Karpas-422 (cell line): ENCODE data around the gene RNF157. TPM values are rescaled to one million over a fixed set of nuclear protein-coding genes. Genes with fewer than 3 reads are reported as not detected.

ENCODE experiments used
- DNase-seq: peaks from one replicate; pipeline ENCODE4 v3.0.0-alpha.2; 2015
- H2AFZ ChIP-seq: fragments of 200-600 bp; sonication (generic); 2 replicates; pipeline ENCODE4 v1.6.1; 2014; ENCODE audit warnings: antibody characterized with exemption, low read length, mixed read lengths
- H3K27ac ChIP-seq: fragments of 200-600 bp; sonication (generic); 2 replicates; pipeline ENCODE4 v1.5.1; 2014; ENCODE audit warnings: mild to moderate bottlenecking, low read length, moderate library complexity
- H3K27me3 ChIP-seq: fragments of 200-600 bp; sonication (generic); 2 replicates; pipeline ENCODE4 v1.6.1; 2014; ENCODE audit warnings: low read length, mixed read lengths
- H3K36me3 ChIP-seq: fragments of 200-600 bp; sonication (generic); 2 replicates; pipeline ENCODE4 v1.6.1; 2014; ENCODE audit warnings: low read length, mixed read lengths; ENCODE audit not compliant: insufficient read depth
- H3K4me1 ChIP-seq: fragments of 200-600 bp; sonication (generic); 2 replicates; pipeline ENCODE4 v1.6.1; 2014; ENCODE audit warnings: mild to moderate bottlenecking, low read length, mixed read lengths
- H3K4me2 ChIP-seq: fragments of 200-600 bp; sonication (generic); 2 replicates; pipeline ENCODE4 v1.6.1; 2014; ENCODE audit warnings: low read length, low read depth, mild to moderate bottlenecking; ENCODE audit not compliant: poor library complexity, severe bottlenecking
- H3K4me3 ChIP-seq: fragments of 200-600 bp; sonication (generic); 2 replicates; pipeline ENCODE4 v1.5.1; 2014; ENCODE audit warnings: mild to moderate bottlenecking, antibody characterized with exemption, low read length, mixed read lengths
- H3K79me2 ChIP-seq: fragments of 200-600 bp; sonication (generic); 2 replicates; pipeline ENCODE4 v1.6.1; 2014; ENCODE audit warnings: mild to moderate bottlenecking, low read length, mixed read lengths
- H3K9ac ChIP-seq: fragments of 200-600 bp; sonication (generic); 2 replicates; pipeline ENCODE4 v1.6.0; 2014; ENCODE audit warnings: low read length
- H3K9me2 ChIP-seq: fragments of 200-600 bp; sonication (generic), shearing (Covaris generic); replicated peaks from 2 replicates; pipeline ENCODE4 v1.6.0; 2014; ENCODE audit warnings: mild to moderate bottlenecking, low read length, moderate library complexity; ENCODE audit not compliant: insufficient read depth
- H3K9me3 ChIP-seq: fragments of 300-700, 200-600 bp; sonication (generic); 2 replicates; pipeline ENCODE4 v1.6.1; 2014; ENCODE audit warnings: low read length, mixed read lengths
- H4K20me1 ChIP-seq: fragments of 200-600 bp; sonication (generic); 2 replicates; pipeline ENCODE4 v1.6.1; 2014; ENCODE audit warnings: mild to moderate bottlenecking, antibody characterized with exemption, low read length, low read depth; ENCODE audit not compliant: insufficient read depth
- total RNA-seq: library from RNA; depleted of rRNA; stranded (reverse); fragments of >200 nt; shearing (Covaris generic); gene quantifications from 2 replicates; pipeline ENCODE4 v1.2.3, GENCODE V29; 2014; ENCODE audit warnings: low replicate concordance

RNF157 gene
- total RNA-seq, 1 experiment from 2014 or later, result not detected

DNA sequence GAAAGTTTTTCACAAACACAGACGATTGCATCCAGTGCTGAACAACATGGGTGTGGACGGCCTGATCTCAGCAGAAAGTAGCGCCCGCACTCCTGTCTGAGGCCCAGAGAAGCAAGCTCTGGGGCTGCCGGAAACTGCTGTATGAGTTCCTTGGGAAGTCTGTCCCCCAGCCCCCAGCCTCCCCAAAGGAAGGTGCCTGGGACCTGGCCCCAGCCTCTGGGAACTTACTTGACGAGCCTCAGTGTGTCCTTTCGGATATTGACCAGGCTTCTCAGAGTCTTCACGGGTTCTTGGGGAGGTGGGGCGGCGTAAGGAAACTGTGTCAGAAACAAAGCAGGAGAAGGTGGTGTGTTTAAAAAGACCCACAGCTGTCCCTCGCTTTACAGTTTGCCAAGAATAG is 66.8 kb downstream of the RNF157 start:
- no peak overlapping the region for H3K4me3 ChIP-seq
- H3K27ac ChIP-seq, result no peak overlapping the region
- H3K36me3 ChIP-seq, result no peaks in the 10 kb centered on the region
- DNase-seq, result no peak
- no peaks in the 10 kb centered on the region for H3K27me3 ChIP-seq
- H2AFZ ChIP-seq, result no peak overlapping the region
- H3K9me2 ChIP-seq, result no peaks in the 10 kb centered on the region
- no peak overlapping the region for H3K4me2 ChIP-seq
- H3K79me2 ChIP-seq, result no peaks in the 10 kb centered on the region
- no peaks in the 10 kb centered on the region for H3K9me3 ChIP-seq
- no peak overlapping the region for H3K9ac ChIP-seq
- no peaks in the 10 kb centered on the region for H4K20me1 ChIP-seq
- no peaks in the 10 kb centered on the region for H3K4me1 ChIP-seq

DNA sequence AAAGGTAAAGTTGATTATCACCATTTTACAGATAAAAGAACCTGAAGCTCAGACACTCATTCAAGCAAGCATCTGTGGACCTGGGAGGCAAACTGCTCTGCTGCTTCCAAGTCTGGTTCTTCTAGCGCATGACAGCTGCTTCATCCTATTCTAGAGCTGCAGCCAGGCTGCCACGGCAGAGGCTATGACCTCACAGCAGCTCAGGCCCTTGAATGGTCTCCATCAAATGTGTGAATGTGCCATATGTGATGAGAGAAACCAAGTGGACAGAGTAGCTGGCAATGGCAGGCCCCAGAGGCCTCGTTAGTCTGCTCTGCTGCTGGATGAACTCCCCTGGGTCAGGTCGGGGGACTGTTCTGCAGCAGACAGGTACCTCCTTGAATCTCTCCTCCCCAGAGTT is 68.6 kb downstream of the RNF157 start:
- Histone ChIP-seq H3K9me3 (no peaks in the 10 kb centered on the region), H3K27me3 (no peaks in the 10 kb centered on the region), H3K4me2 (no peak overlapping the region), H2AFZ (no peak overlapping the region), H3K4me1 (no peaks in the 10 kb centered on the region), H3K79me2 (no peaks in the 10 kb centered on the region), H4K20me1 (no peaks in the 10 kb centered on the region), H3K36me3 (no peaks in the 10 kb centered on the region), H3K9me2 (no peaks in the 10 kb centered on the region), H3K27ac (no peak overlapping the region), H3K4me3 (no peak overlapping the region), H3K9ac (no peak overlapping the region)
- no peak for DNase-seq

DNA sequence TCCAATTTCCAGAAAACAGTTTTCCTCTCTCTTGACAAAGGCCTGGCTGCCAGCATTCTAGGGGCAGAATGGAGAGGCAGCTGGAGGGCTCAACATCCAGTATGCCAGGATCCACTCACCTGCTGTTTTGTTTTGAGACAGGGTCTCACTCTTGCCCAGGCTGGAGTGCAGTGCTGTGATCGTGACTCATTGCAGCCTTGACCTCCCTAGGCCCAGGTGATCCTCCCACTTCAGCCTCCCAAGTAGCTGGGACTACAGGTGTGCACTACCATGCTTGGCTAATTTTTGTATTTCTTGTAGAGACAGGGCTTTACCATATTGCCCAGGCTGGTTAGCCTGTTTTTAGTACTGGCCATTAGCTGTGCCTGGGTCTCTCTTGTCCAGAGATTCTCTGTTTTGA is 70.2 kb downstream of the RNF157 start:
- Histone ChIP-seq H3K9me3 (no peaks in the 10 kb centered on the region), H3K4me2 (no peak overlapping the region), H2AFZ (no peak overlapping the region), H4K20me1 (no peaks in the 10 kb centered on the region), H3K9me2 (no peaks in the 10 kb centered on the region), H3K27me3 (no peaks in the 10 kb centered on the region), H3K4me3 (no peak overlapping the region), H3K36me3 (no peaks in the 10 kb centered on the region), H3K79me2 (no peaks in the 10 kb centered on the region), H3K27ac (no peak overlapping the region), H3K4me1 (no peaks in the 10 kb centered on the region), H3K9ac (no peak overlapping the region)
- DNase-seq, result no peak

GRCh38 chr17:76166906-76167305 is 73.4 kb downstream of the RNF157 start:
- Histone ChIP-seq H3K27me3 (no peaks in the 10 kb centered on the region), H3K9ac (no peak overlapping the region), H3K4me1 (no peaks in the 10 kb centered on the region), H3K9me3 (no peaks in the 10 kb centered on the region), H3K9me2 (no peaks in the 10 kb centered on the region), H4K20me1 (no peaks in the 10 kb centered on the region), H3K27ac (no peak overlapping the region), H3K79me2 (no peaks in the 10 kb centered on the region), H3K4me3 (no peak overlapping the region), H3K36me3 (no peaks in the 10 kb centered on the region), H3K4me2 (no peak overlapping the region), H2AFZ (no peak overlapping the region)
- no peak for DNase-seq

DNA sequence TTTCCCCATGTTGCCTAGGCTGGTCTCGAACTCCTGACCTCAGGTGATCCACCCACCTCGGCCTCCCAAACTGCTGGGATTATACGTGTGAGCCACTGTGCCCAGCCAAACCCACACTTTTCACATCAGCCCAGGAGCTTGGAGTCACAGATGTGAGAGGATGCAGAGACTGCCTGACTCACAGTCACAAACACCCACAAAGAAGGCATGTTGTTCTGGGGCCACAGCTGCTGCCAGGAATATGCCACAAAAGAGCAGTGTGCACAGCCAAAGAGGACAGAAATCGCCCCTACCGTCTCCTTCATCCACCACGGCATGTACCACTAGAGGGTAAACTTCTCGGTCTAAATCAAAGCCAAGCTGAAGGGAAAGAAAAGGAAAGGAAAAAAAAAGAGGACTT is 74.1 kb downstream of the RNF157 start:
- Histone ChIP-seq H3K9me2 (no peaks in the 10 kb centered on the region), H3K27me3 (no peaks in the 10 kb centered on the region), H3K36me3 (no peaks in the 10 kb centered on the region), H2AFZ (no peak overlapping the region), H3K9me3 (no peaks in the 10 kb centered on the region), H3K4me2 (no peak overlapping the region), H3K27ac (no peak overlapping the region), H3K4me1 (no peaks in the 10 kb centered on the region), H3K4me3 (no peak overlapping the region), H4K20me1 (no peaks in the 10 kb centered on the region), H3K9ac (no peak overlapping the region), H3K79me2 (no peaks in the 10 kb centered on the region)
- DNase-seq, result no peak

GRCh38 chr17:76164331-76164730 is 76.0 kb downstream of the RNF157 start:
- no peaks in the 10 kb centered on the region for H4K20me1 ChIP-seq
- no peaks in the 10 kb centered on the region for H3K36me3 ChIP-seq
- no peak overlapping the region for H3K27ac ChIP-seq
- no peak for DNase-seq
- no peaks in the 10 kb centered on the region for H3K9me2 ChIP-seq
- H3K4me1 ChIP-seq, result no peaks in the 10 kb centered on the region
- H3K9ac ChIP-seq, result no peak overlapping the region
- no peak overlapping the region for H2AFZ ChIP-seq
- H3K27me3 ChIP-seq, result no peaks in the 10 kb centered on the region
- no peak overlapping the region for H3K4me3 ChIP-seq
- H3K79me2 ChIP-seq, result no peaks in the 10 kb centered on the region
- H3K4me2 ChIP-seq, result no peak overlapping the region
- no peaks in the 10 kb centered on the region for H3K9me3 ChIP-seq

DNA sequence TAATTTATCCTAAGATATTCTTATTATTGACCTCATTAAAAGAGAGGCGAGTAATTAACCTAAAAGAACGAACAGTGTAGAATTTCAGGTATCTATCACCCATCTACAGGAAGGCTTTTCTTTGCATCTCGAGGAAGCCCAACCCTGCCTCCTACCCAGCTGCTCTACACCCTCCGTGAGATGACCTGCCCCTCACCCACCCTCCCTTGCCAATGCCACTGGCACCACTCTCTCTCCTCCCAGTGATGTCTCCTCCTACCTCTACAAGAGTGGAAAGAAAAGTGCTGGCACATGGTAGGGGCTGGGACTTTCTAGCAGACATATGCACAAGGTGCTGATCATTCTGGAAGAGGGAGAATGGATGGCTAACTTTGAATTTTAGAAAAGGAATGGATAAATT is 76.4 kb downstream of the RNF157 start:
- DNase-seq, result no peak
- no peaks in the 10 kb centered on the region for H3K4me1 ChIP-seq
- no peaks in the 10 kb centered on the region for H3K9me3 ChIP-seq
- H3K4me2 ChIP-seq, result no peak overlapping the region
- no peaks in the 10 kb centered on the region for H3K9me2 ChIP-seq
- no peaks in the 10 kb centered on the region for H4K20me1 ChIP-seq
- no peaks in the 10 kb centered on the region for H3K27me3 ChIP-seq
- H3K27ac ChIP-seq, result no peak overlapping the region
- H3K79me2 ChIP-seq, result no peaks in the 10 kb centered on the region
- no peak overlapping the region for H3K4me3 ChIP-seq
- no peaks in the 10 kb centered on the region for H3K36me3 ChIP-seq
- no peak overlapping the region for H2AFZ ChIP-seq
- H3K9ac ChIP-seq, result no peak overlapping the region

- Histone ChIP-seq H3K9me2 (no peaks in the 10 kb centered on the region), H3K9ac (no peak overlapping the region), H3K36me3 (no peaks in the 10 kb centered on the region), H3K27me3 (no peaks in the 10 kb centered on the region), H4K20me1 (no peaks in the 10 kb centered on the region), H3K4me2 (no peak overlapping the region), H3K4me1 (no peaks in the 10 kb centered on the region), H3K27ac (no peak overlapping the region), H3K79me2 (no peaks in the 10 kb centered on the region), H2AFZ (no peak overlapping the region), H3K4me3 (no peak overlapping the region), H3K9me3 (no peaks in the 10 kb centered on the region)
- DNase-seq, result no peak
These were observed 78.5 kb downstream of the RNF157 start for GRCh38 chr17:76161619-76162266.
